ENCODE data around the gene DDX59. TPM values are rescaled to one million over a fixed set of nuclear protein-coding genes. Genes with fewer than 3 reads are reported as not detected.

The DDX59 gene
- polyA plus RNA-seq, 1 of the 3 experiments (the other 2 are of a cell fraction) = 8.9 TPM

DNA sequence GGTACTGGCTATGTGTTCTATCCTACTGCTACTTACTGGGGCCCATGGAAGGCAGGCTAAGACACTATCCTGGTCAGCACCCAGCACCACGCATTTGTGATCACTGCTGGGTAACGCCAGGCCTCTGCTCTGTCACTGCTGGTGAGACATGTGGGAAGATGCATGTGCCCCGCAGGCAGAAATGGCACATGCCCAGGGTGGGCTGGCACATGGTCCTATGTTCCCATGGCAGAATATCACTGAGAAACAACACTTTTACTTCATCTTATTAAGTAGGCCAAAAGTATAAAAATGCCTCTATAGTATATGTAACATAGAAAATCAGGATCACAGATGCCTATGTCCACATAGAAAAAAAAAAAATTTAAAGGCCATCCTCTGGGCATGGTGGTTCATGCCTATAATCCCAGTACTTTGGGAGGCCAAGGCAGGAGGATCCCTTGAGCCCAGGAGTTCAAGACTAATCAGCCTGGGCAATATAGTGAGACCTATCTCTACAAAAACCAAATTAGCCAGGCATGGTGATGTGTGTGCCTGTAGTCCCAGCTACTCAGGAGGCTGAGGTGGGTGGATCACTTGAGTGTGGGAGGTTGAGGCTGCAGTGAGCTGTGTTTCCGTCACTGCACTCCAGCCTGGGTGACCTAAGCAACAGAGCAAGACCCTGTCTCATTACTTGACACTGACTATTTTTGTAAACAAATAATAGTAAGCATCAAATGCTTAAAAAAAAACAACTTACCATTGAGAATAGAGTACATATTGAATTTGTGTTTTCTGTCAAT is 11.5 kb downstream of the DDX59 start:
- H3F3A ChIP-seq (replicated peaks; ENCODE audit: insufficient read depth) = peaks cover 8% of the 10 kb centered on the region
- ChIA-PET CTCF (interaction anchor here (1.3 kb wide), 1 partner anchor 145 kb away, joined by 3 read pairs; no protein-coding TSS in a partner anchor), POLR2A (no interaction called here)

More for the DNA sequence above, 11.5 kb downstream of the DDX59 start:
- no peak for DNase-seq
- Histone ChIP-seq H3K4me3 (ENCODE audit: low read depth in 2 of 2, low read length in 1 of 2) (no peak overlapping the region), H3K27ac (ENCODE audit: low read depth in 2 of 2, low read length in 1 of 2) (no peak overlapping the region), H3K4me2 (no peak overlapping the region), H3K9ac (no peak overlapping the region), H3K36me3 (replicated peaks in 1 of 2; ENCODE audit: control insufficient read depth in 1 of 2, insufficient read depth in 2 of 2, low read length in 1 of 2) (peaks cover 32 to 58% of the 10 kb centered on the region in 2 experiments), H3K79me2 (ENCODE audit: insufficient read depth) (no peaks in the 10 kb centered on the region), H3K27me3 (ENCODE audit: insufficient read depth) (no peaks in the 10 kb centered on the region), H2AFZ (ENCODE audit: low read depth) (no peak overlapping the region), H3K4me1 (ENCODE audit: control insufficient read depth in 1 of 2, insufficient read depth in 2 of 2, low read depth in 1 of 2, low read length in 1 of 2) (no peaks in the 10 kb centered on the region), H3K9me2 (no peaks in the 10 kb centered on the region), H4K20me1 (ENCODE audit: insufficient read depth) (no peaks in the 10 kb centered on the region), H3K9me3 (no peaks in the 10 kb centered on the region)
- 94% methylated on average over 2 of the region's 4 CpGs for WGBS (ENCODE audit: low lambda C conversion rate)
- TF ChIP-seq, protein P1, sequence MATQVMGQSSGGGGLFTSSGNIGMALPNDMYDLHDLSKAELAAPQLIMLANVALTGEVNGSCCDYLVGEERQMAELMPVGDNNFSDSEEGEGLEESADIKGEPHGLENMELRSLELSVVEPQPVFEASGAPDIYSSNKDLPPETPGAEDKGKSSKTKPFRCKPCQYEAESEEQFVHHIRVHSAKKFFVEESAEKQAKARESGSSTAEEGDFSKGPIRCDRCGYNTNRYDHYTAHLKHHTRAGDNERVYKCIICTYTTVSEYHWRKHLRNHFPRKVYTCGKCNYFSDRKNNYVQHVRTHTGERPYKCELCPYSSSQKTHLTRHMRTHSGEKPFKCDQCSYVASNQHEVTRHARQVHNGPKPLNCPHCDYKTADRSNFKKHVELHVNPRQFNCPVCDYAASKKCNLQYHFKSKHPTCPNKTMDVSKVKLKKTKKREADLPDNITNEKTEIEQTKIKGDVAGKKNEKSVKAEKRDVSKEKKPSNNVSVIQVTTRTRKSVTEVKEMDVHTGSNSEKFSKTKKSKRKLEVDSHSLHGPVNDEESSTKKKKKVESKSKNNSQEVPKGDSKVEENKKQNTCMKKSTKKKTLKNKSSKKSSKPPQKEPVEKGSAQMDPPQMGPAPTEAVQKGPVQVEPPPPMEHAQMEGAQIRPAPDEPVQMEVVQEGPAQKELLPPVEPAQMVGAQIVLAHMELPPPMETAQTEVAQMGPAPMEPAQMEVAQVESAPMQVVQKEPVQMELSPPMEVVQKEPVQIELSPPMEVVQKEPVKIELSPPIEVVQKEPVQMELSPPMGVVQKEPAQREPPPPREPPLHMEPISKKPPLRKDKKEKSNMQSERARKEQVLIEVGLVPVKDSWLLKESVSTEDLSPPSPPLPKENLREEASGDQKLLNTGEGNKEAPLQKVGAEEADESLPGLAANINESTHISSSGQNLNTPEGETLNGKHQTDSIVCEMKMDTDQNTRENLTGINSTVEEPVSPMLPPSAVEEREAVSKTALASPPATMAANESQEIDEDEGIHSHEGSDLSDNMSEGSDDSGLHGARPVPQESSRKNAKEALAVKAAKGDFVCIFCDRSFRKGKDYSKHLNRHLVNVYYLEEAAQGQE (IDR thresholded peaks at IDR 0.05; ENCODE audit: low read depth, low read length) = no peak
- no peak for TF ChIP-seq SMC3 (IDR thresholded peaks at IDR 0.05; ENCODE audit: low read depth, low read length)
- no peak for TF ChIP-seq FOSL2 (IDR thresholded peaks at IDR 0.05; ENCODE audit: borderline replicate concordance, low read depth)
- no peak for TF ChIP-seq POLR2AphosphoS5 (IDR thresholded peaks at IDR 0.05; ENCODE audit: low read depth, low read length)
- TF ChIP-seq SIN3A (IDR thresholded peaks at IDR 0.05; ENCODE audit: borderline replicate concordance, low read depth, low read length) = no peak
- no peak for TF ChIP-seq FOXJ3 (CRISPR knock-in tag; IDR thresholded peaks at IDR 0.05)
- no peak for TF ChIP-seq RAD21 (IDR thresholded peaks at IDR 0.05; ENCODE audit: low read length)
- no peak for TF ChIP-seq EZH2phosphoT487 (IDR thresholded peaks at IDR 0.05; ENCODE audit: borderline replicate concordance, low read depth)
- TF ChIP-seq, protein P2, sequence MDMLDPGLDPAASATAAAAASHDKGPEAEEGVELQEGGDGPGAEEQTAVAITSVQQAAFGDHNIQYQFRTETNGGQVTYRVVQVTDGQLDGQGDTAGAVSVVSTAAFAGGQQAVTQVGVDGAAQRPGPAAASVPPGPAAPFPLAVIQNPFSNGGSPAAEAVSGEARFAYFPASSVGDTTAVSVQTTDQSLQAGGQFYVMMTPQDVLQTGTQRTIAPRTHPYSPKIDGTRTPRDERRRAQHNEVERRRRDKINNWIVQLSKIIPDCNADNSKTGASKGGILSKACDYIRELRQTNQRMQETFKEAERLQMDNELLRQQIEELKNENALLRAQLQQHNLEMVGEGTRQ (IDR thresholded peaks at IDR 0.05; ENCODE audit: borderline replicate concordance, low read depth, low read length) = no peak
- TF ChIP-seq, protein P3, sequence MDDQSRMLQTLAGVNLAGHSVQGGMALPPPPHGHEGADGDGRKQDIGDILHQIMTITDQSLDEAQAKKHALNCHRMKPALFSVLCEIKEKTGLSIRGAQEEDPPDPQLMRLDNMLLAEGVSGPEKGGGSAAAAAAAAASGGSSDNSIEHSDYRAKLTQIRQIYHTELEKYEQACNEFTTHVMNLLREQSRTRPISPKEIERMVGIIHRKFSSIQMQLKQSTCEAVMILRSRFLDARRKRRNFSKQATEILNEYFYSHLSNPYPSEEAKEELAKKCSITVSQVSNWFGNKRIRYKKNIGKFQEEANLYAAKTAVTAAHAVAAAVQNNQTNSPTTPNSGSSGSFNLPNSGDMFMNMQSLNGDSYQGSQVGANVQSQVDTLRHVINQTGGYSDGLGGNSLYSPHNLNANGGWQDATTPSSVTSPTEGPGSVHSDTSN (IDR thresholded peaks at IDR 0.05) = no peak
- no peak for TF ChIP-seq RXRA (IDR thresholded peaks at IDR 0.05; ENCODE audit: borderline replicate concordance, low read depth)
- TF ChIP-seq TEAD4 (IDR thresholded peaks at IDR 0.05; ENCODE audit: borderline replicate concordance, insufficient read depth) = no peak
- no peak for TF ChIP-seq CHD2 (IDR thresholded peaks at IDR 0.05; ENCODE audit: low read length, partially characterized antibody)
- no peak for TF ChIP-seq TCF12 (IDR thresholded peaks at IDR 0.05)
- TF ChIP-seq RFX5 (IDR thresholded peaks at IDR 0.05; ENCODE audit: low read length) = no peak
- TF ChIP-seq FOXM1 (IDR thresholded peaks at IDR 0.05; ENCODE audit: low read depth) = no peak
- TF ChIP-seq YY1 (IDR thresholded peaks at IDR 0.05; ENCODE audit: low read depth) = no peak
- no peak for TF ChIP-seq ELF1 (IDR thresholded peaks at IDR 0.05)
